K562 (cell line): ENCODE results near the gene ISG20L2. TPM values are rescaled to one million over a fixed set of nuclear protein-coding genes. Genes with fewer than 3 reads are reported as not detected.

ENCODE experiments used
- C11orf30 ChIP-seq: fragments of 450-650 bp; IDR thresholded peaks from 2 replicates; pipeline ENCODE4 v1.6.1; 2016; ENCODE audit warnings: low read depth, mild to moderate bottlenecking
- CUX1 ChIP-seq: fragments of 200-800 bp; sonication (Bioruptor generic); IDR thresholded peaks from 2 replicates; pipeline ENCODE4 v1.6.1; 2016; ENCODE audit warnings: missing genetic modification characterization, missing compliant biosample characterization
- ELF4 ChIP-seq: fragments of 450-650 bp; formaldehyde crosslinking; IDR thresholded peaks from 2 replicates; pipeline ENCODE4 v1.4.0; 2022; ENCODE audit warnings: missing genetic modification characterization
- HMGXB4 ChIP-seq: sonication (generic); formaldehyde crosslinking; IDR thresholded peaks from 2 replicates; pipeline ENCODE4 v1.8.1; 2023; ENCODE audit warnings: mild to moderate bottlenecking, missing genetic modification reagents
- IRF9 ChIP-seq: fragments of 450-650 bp; IDR thresholded peaks from 2 replicates; pipeline ENCODE4 v1.6.1; 2016; ENCODE audit warnings: missing biosample characterization, missing genetic modification characterization
- KAT8 ChIP-seq: fragments of 450-650 bp; IDR thresholded peaks from 2 replicates; pipeline ENCODE4 v1.6.1; 2016; ENCODE audit warnings: low read depth, mild to moderate bottlenecking
- MAZ ChIP-seq, 2 experiments: fragments of 450-650 bp in 1 of 2; sonication (generic) in 1 of 2; formaldehyde crosslinking; IDR thresholded peaks in 1 of 2; conservative IDR thresholded peaks in 1 of 2; 2 replicates each; pipeline versions ENCODE4 v1.4.0 to v1.5.0; 2020; ENCODE audit warnings: mild to moderate bottlenecking in 1 of 2, missing genetic modification reagents in 1 of 2
- MCM3 ChIP-seq: fragments of 450-650 bp; IDR thresholded peaks from 2 replicates; pipeline ENCODE4 v1.6.1; 2016
- NFATC3 ChIP-seq: fragments of 450-650 bp; IDR thresholded peaks from 2 replicates; pipeline ENCODE4 v1.6.1; 2017; ENCODE audit warnings: mild to moderate bottlenecking
- STAT5A ChIP-seq: IDR thresholded peaks from 2 replicates; pipeline ENCODE4 v1.6.1; 2012; ENCODE audit warnings: low read length, inconsistent platforms, borderline replicate concordance
- TBL1XR1 ChIP-seq, 2 experiments: IDR thresholded peaks; 2 replicates each; pipeline ENCODE4 v1.6.1; 2012; ENCODE audit warnings: improper control_type of control experiment in 2 of 2, low read length in 2 of 2, mild to moderate bottlenecking in 1 of 2
- TFE3 ChIP-seq: fragments of 450-650 bp; formaldehyde crosslinking; IDR thresholded peaks from 2 replicates; pipeline ENCODE4 v1.4.0; 2020; ENCODE audit warnings: mild to moderate bottlenecking, mixed read lengths
- XRCC3 ChIP-seq: fragments of 450-650 bp; IDR thresholded peaks from 2 replicates; pipeline ENCODE4 v1.6.1; 2017; ENCODE audit warnings: mild to moderate bottlenecking, moderate library complexity
- ZKSCAN8 ChIP-seq: fragments of 200-800 bp; sonication (Bioruptor generic); IDR thresholded peaks from 2 replicates; pipeline ENCODE4 v1.6.1; 2016; ENCODE audit warnings: missing genetic modification characterization, missing compliant biosample characterization
- ZNF174 ChIP-seq: fragments of 250-450 bp; sonication (Bioruptor Pico); IDR thresholded peaks from 2 replicates; pipeline ENCODE4 v1.4.0; 2020; ENCODE audit warnings: mild to moderate bottlenecking
- ZNF695 ChIP-seq: fragments of 450-650 bp; formaldehyde crosslinking; IDR thresholded peaks from 2 replicates; pipeline ENCODE4 v1.4.0; 2020; ENCODE audit warnings: mild to moderate bottlenecking, moderate library complexity
- polyA plus RNA-seq, 8 experiments: library from polyadenylated mRNA; depleted of rRNA in 4 of 8; stranded (reverse) in 5 of 8; unstranded in 3 of 8; fragments of >200 nt; fragmentation: Nextera tagmentation in 2 of 8; fragmentation: Illumina TruSeq in 1 of 8; extraction: Ambion mirVana in 2 of 8; extraction: Trizol in 1 of 8; gene quantifications; 2 replicates each; pipeline versions ENCODE4 v1.2.1 to v1.2.3, GENCODE V29; 2011 to 2014; ENCODE audit warnings: inconsistent platforms in 1 of 8, missing spikeins in 1 of 8
- total RNA-seq, 7 experiments: library from RNA; depleted of rRNA in 6 of 7; stranded (reverse); fragments of >200 nt in 6 of 7; fragmentation: Illumina TruSeq in 2 of 7; extraction: Trizol in 2 of 7; gene quantifications; 2 replicates each; pipeline versions ENCODE4 v1.2.1 to v1.2.3, GENCODE V29; 2011 to 2021; ENCODE audit warnings: low replicate concordance in 1 of 7

Gene ISG20L2
- total and polyA plus RNA-seq, 9 of the 15 experiments (the other 6 are each of a cell fraction or from before 2014, with no cell fraction given), result 21.3 to 130 (median 50.3) TPM

GRCh38 chr1:156693848-156694689, 34.5 kb downstream of the ISG20L2 start (continued):
- TF ChIP-seq ELF4 (CRISPR knock-in tag), result no peak
- peak; percentile 80; the same call in 1 of the 2 replicates for TF ChIP-seq IRF9 (tag)
- no peak for TF ChIP-seq ZNF695
- TF ChIP-seq STAT5A, result no peak
- no peak for TF ChIP-seq TFE3 (CRISPR knock-in tag)
- no peak for TF ChIP-seq NFATC3
- no peak for TF ChIP-seq XRCC3
- 0 out of 2 replicates have a peak, but pooled peaks have one; percentile 31 for TF ChIP-seq CUX1 (CRISPR knock-in tag)
- TF ChIP-seq HMGXB4 (CRISPR knock-in tag), result no peak
- TF ChIP-seq ZNF174 (CRISPR knock-in tag), result no peak
- no peak for TF ChIP-seq C11orf30
- TF ChIP-seq ZKSCAN8 (CRISPR knock-in tag), result peak; percentile 48; the same call in 1 of the 2 replicates
- TF ChIP-seq MCM3, result no peak
- no peak for TF ChIP-seq KAT8
- no peak for TF ChIP-seq TBL1XR1 (IDR thresholded peaks at IDR 0.05; ENCODE audit: low read length in 2 of 2)
- TF ChIP-seq MAZ (CRISPR knock-in tag; conservative IDR thresholded peaks at IDR 0.05 in 1 of 2, IDR thresholded peaks at IDR 0.05 in 1 of 2), result peak; percentile 45 to 97; a peak in 3 of 4 replicates
